ENCODE data around the gene CD300LG.
"Not testable (repeated sequence)": the region's sequence is repeated elsewhere in the genome, so short reads cannot be mapped to it uniquely, and the experiment has no call there.

The CD300LG gene

DNA sequence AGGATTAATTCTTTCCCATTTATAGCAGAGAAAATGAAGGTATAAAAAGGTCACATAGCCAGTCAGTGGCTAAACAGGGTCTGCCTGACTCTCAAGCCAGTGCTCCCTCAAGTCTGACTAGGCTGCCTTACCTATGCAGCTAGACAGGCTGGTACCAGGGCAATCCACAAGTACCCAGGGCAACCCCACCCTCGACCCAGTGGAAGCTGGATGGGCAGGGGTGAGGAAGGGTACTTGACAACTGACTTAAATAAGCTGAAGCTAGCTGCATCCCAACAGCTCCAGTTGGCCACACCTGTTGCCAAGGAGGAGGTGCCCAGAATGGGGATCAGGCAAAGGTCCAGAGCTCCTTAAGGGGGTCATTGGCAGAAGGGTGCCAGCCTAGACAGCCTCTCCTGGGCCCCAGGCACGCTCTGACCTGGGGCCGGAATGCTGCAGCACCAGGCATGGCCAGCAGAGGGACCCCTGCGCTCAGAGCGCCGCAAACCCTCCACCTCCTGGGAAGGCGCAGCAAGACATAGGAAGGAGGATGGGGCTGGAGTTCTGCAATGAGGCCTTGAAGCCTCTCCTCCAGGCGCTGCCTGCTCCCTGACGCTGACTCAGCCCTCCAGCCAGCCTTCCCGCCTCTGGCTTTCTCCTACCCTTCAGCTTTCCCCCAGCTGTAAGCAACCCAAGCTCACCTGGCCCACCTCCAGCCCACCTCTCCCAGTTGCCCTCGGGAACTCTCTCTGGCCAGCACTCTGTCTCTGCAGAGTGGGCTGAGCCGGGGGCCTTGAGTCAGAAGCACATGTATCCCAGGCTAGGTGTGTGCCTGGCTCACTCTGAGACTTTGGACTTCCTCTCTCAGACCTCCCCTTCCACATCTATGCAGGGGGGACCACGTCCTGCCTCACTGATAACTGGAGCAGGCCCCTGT, 31.5 kb downstream of the CD300LG start:
- peak; percentile 29 to 54 for DNase-seq (ENCODE audit: low read depth in 2 of 2)

DNA sequence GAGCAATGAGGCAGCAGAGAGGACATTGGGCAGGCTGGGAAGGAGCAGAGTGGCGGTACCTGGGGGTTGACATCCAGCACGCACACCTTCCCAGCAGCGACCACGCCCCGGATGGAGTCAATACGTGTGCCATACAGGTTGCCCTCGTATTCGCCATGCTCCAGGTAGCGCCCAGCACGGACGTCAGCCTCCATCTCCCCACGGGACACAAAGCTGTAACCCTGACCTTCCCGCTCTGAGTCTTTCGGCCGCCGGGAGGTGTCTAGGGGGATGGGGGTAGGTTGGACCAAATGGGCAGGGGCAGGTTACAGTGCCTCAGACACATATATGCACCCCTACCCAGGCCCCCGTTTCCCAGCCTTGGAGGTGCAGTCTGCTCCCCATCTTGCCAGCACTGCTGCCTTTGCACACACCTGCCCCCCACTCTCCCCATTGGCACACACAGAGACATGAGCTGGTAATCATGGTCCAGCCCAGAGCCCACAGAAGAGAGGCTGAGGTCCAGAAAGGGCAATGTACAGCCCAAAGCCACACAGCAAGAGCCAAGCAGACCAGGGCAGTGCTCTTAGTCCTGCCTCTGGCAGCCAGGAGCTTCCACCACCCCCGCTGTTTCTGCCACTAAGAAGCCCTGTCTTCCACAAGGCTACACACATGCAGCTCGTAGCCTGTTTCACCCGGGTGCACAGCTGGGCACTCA, 32.9 kb downstream of the CD300LG start:
- no peak for DNase-seq (ENCODE audit: low read depth in 2 of 2)

DNA sequence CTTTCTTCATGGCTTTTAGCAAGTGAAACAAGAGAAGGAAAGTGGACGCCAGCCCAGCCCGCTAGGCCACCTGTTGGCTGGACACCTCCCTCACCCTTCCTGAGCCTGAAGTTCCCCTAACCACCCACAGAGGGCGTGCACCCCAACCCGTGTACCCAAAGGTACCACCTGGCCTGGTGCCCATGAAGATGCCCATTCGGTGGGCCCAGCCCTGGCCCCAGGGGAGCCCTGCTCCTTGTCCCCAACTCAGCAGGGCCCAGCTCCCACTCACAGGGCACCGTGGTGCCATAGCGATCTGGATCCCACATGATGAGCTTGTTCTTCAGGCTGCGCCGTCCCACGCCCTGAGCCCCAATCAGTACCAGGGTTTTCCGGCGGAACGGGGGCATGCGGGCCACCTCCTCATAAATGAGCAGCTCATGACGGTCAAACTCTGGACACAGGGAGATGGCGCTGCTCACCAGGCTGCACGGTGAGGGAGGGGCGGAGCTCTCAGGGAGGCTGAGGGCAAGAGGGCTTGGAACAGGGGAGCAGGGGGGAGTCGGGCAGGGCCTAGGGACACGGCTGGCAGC, 33.5 kb downstream of the CD300LG start:
- DNase-seq (ENCODE audit: low read depth in 2 of 2) = no peak

DNA sequence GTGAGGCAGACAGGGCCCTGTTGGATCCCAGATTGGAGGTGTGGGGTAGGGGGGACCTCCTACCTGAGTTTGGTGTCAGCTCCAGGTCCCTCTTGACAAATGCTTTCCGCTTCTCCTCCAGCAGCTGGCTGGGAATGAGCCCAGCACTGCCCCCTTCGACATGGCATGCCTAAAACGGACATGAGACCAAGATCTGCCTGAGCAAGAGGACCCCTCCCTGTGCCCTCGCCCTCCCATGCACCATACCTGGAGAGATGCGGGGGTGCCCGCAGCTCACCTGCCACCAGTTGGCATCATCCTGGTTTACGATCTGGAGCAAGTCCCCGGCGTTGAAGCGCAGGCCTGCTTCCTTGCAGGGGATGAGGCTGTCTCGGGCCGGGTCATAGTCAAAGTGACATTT, 34.2 kb downstream of the CD300LG start:
- DNase-seq (ENCODE audit: low read depth in 2 of 2) = no peak

DNA sequence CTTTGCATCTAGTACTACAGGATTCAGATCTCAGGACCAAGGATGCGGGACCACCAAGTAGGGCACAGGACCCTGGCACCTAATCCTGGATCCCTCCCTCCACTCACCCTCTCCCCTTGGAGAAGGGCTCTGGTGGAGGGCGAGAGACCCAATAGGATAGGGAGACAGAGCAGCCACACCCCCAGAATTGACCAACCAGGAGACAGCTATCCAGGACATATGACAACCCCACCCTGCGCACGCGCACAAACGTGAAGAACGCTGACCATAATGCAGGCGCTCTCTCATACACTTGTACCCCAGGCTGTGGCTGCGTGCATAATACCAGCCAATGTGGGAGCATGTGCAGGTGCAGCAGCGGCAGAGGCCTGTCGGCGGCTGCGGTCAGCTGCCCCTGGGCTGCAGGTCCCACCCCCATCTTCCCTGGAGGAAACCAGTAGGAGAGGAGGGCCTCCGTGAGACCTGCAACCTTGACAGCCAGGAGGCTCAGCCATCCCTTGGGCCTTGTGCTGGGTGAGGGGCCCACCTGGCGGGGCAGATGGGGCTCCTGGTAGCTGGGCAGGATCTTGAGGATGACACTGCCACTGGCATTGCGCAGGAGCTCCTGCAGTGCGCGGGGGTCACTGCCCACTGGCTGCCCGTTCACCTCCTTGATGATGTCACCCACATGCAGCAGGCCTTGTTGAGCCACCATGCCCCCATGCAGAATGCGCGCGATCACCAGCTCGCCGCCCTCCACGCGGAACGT, 35.0 kb downstream of the CD300LG start:
- DNase-seq (ENCODE audit: low read depth in 2 of 2) = no peak

- DNase-seq (ENCODE audit: low read depth in 2 of 2) = no peak
Measured at GRCh38 chr17:43882761-43883415, 35.9 kb downstream of the CD300LG start.

DNA sequence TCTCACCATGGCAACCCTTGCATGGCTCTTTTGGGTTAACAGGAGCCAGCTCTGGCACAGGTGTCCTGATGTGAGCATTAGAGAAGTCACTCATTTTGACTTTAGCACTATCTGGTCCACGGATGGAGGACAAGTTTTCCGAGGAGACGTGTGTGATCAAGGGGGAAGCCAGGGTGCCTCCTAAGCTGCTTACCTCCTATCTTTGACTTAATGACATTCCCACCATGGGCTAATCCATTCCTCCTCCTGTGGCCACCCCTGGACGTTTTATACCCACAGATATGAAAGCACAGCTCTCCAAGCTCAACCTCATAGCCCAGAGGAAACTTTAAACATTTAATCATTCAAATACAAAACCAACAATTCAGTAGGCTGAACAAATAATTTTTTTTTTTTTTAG, 41.6 kb downstream of the CD300LG start:
- DNase-seq (ENCODE audit: low read depth in 2 of 2) = no peak

DNA sequence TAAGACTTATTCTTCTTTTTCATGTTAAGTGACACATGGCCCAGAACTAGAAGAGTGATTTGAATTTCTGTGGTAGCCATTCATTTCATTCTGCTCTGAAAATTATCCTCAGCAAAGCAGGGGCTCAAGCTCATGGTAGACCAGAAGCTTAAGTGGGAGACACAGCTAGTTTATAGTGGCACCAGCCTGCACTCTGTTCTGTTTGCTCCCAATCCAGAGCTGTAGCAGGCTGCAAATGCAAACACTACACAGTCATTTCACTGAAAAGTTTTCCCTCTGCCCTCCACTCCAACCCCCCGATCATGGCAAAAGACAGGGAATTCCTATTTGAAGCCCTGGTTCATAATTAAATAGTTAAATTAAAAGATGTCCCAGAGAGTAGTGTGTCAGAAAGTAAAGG, 43.3 kb downstream of the CD300LG start:
- DNase-seq (ENCODE audit: low read depth in 2 of 2) = no peak

DNA sequence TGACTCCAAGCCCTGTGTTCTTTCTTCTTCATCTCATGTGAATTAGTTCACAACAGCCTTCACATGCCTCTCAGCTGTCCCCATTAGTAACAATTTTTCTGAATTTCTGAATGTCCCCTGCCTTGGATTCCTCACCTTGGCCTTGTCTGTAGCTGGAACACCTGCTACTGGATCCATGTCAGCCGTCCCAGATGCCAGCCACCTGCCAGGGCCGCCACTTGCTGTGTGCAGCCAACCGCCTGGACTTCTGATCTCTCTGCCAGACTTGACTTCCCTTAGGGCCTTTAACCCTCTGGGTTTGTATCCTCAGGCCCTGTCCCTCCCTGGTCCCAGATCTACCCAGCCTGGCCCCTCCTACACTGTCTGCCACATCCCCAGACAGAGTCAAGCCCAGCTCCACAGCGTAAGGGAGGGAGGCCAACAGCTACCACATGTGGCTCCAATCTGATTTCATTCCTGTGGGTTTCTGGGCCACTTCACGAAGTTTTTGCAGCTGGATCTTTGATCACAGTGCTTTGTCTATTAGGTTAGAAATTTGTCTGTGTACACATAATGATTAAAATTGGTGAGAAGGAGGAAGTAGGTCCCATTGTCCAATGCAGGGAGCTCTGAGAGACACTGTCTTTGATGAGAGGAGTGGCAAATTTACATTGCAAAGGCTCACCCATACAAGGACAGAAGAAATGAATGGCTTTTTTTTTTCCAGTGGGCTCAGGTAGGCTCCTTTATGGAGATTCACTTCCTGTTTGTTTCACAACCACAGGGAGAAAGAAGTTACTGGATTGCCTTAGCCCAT, 45.1 kb downstream of the CD300LG start:
- DNase-seq (ENCODE audit: low read depth in 2 of 2) = no peak

DNA sequence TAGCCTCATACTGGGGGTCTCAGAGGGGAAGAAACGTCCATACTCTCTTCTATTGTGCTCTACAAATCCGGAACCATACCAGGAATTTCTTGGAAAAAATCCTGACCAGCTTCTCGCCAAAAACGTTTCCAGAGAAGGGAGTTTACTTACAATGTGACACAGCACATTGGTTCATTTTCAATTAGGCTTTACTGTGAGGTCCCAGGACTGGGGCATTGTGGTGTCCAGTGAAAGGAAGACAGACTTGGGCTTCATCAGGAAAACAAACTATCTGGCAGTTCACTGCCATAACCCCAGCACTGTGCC, 45.6 kb downstream of the CD300LG start:
- DNase-seq (ENCODE audit: low read depth in 2 of 2) = no peak

DNA sequence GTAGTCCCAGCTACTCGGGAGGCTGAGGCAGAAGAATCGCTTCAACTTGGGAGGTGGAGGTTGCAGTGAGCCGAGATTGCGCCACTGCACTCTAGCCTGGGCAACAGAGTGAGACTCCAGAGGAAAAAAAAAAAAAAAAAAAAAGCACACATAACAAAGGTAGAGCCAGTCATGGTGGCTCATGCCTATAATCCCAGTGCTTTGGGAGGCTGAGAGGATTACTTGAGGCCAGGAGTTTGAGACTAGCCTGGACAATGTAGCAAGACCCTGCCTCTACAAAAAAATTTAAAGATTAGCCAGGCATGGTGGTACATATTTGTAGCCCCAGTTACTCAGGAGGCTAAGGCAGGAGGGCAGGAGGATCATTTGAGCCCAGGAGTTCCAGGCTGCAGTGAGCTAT, 47.5 kb downstream of the CD300LG start:
- DNase-seq (ENCODE audit: low read depth in 2 of 2) = not testable (repeated sequence)

DNA sequence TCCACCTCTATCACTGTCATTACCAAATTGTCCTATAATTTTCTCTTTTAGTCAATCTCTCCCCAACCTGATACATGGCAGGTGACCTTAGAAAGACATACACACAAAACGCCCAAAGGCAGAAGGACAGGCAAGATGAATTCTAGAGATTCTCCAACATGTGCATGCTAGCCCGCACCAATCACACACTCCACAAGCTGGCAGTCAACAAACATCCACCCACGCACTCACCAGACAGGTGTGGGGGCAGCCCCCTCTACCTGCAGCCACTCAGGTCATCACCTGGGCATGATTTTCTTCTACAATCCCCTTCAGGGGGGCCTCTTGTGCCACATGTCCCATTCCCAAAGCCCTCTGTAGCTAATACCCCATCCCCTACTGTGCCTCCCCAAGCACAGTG, 50.9 kb downstream of the CD300LG start:
- no peak for DNase-seq (ENCODE audit: low read depth in 2 of 2)

- DNase-seq (ENCODE audit: low read depth in 2 of 2) = no peak
Measured at GRCh38 chr17:43898446-43898845, 51.5 kb downstream of the CD300LG start.

GRCh38 chr17:43900183-43900857, 53.3 kb downstream of the CD300LG start:
- DNase-seq (ENCODE audit: low read depth in 2 of 2) = peak in 1 of 2 donors; percentile 65

DNA sequence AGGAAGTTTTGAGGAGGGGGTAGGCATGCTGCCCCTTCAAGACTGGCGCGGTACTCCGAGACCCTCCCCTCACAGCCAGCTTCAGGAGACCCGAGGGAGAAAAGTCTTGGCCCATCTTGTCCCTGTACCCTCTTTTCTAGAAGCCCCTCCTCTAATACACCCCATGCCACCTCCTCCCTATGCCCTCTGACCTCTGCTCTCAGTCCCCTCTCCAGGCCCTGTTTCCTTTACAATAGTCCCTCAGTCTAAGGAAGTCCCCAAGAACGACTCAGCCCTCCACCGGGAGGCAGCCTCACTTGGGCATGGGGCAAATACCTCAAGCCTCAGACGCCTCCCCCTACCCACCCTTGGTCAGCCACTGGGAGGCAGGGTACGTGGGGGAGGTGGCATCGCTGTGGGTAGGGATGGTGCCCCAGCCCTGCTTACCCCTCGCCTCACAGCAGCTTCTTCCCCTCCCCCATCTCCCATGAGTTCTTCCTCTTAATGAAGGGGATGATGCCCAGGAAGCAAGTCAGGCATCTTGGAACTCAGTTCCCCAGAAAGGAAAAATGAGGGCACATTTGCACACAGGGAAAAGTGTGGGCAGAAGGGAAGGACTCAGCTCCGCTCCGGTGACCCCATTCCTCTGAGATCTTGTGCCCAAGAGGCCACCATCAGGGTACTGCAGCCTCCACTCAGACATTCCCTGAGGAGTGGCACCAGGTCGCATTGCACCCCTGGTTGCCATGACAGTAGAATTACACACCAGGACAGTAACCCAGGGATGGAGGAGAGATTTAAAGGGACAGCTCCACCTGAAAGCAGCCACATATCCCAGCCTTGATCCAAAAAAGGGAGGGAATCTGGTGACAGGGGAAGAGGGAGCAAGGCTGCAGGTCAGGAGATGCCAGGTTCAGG, 54.1 kb downstream of the CD300LG start:
- DNase-seq (ENCODE audit: low read depth in 2 of 2) = no peak

- no peak for DNase-seq (ENCODE audit: low read depth in 2 of 2)
Measured at GRCh38 chr17:43901861-43902589, 55.0 kb downstream of the CD300LG start.

DNA sequence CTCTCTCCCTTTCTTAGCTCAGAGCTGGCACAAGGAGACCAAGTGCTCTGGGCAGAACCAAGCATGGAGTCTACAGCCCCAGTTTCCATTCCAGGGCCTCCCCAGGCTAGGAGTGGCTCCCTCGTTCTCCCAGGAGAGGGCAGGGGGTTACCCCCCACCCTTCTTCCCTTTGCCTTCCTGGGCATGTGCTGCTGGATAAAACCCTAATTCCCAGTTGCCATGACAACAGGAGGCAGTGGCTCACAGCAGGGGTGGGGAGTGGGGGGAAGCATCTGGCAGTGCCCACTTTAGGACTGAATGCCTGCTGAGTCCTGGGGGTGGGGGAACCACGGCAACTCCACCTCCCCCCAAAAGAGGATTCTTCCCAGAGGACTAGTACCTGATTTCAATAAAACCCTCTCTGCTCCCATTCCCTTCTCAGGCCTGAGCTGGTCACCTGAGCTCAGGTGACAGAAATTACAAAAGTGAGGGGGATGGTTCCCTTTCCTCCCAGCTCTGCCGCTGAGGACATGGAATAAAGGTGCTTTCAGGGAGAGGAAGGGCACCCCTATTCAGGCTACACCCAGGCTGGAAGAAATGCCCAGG, 58.5 kb downstream of the CD300LG start:
- DNase-seq (ENCODE audit: low read depth in 2 of 2) = no peak

Data from stimulated activated CD4-positive, alpha-beta T cell treated with anti-CD3 and anti-CD28 coated beads, Interleukin-1b, Interleukin-23, amount 100 ng/mL, for 1 hour (primary cell).